ENCODE measurements around the gene VSX1. TPM values are rescaled to one million over a fixed set of nuclear protein-coding genes. Genes with fewer than 3 reads are reported as not detected.

VSX1 gene
- total RNA-seq, 4 donors from 2014 or later = not detected

DNA sequence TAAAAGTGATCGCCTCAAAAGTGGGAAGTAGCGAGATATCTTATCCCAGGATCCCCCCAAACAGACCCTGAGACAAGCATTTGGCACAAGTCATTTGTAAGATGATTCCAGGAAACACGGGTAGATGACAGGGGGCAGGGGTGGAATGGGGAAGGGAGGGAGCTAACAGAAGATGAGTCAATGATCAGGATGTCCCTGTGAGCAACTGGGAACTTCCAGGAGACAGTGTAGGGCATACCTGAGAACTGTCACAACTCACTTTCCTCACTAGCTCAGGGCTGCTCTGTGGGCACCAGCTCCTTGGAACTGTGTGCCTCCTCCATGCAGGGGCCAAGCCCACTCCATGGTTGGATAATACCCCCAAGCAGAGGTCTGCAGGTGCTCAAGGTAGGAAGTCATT is 38.5 kb upstream of the VSX1 start:
- no peak for ATAC-seq
- H3K36me3 ChIP-seq = no peaks in the 10 kb centered on the region
- H3K4me1 ChIP-seq = peaks cover 0 to 10% (median 0%) of the 10 kb centered on the region in 3 donors
- 65 to 92% methylated on average over 2 to 3 of the region's 3 CpGs for WGBS, 2 donors (ENCODE audit: low coverage in 1 of 2)
- H3K27me3 ChIP-seq = no peaks in the 10 kb centered on the region
- H3K4me3 ChIP-seq = no peak overlapping the region
- no peak for TF ChIP-seq POLR2AphosphoS5 (IDR thresholded peaks at IDR 0.05)
- no peak overlapping the region for H3K27ac ChIP-seq
- H3K9me3 ChIP-seq = no peaks in the 10 kb centered on the region

GRCh38 chr20:25118529-25118928 is 36.6 kb upstream of the VSX1 start:
- peaks cover 0 to 16% (median 0%) of the 10 kb centered on the region in 3 donors for H3K4me1 ChIP-seq
- no peaks in the 10 kb centered on the region for H3K27me3 ChIP-seq
- WGBS, 2 donors (ENCODE audit: low coverage in 1 of 2) = 83 to 88% methylated on average over 6 to 7 of the region's 7 CpGs
- no peak overlapping the region for H3K27ac ChIP-seq
- H3K4me3 ChIP-seq = no peak overlapping the region
- H3K9me3 ChIP-seq = no peaks in the 10 kb centered on the region
- TF ChIP-seq EP300 (IDR thresholded peaks at IDR 0.05) (no peak), POLR2AphosphoS5 (IDR thresholded peaks at IDR 0.05) (no peak), CTCF (IDR thresholded peaks at IDR 0.05) (no peak), POLR2A (IDR thresholded peaks at IDR 0.05) (no peak)
- no peak for ATAC-seq
- H3K36me3 ChIP-seq = no peaks in the 10 kb centered on the region

DNA sequence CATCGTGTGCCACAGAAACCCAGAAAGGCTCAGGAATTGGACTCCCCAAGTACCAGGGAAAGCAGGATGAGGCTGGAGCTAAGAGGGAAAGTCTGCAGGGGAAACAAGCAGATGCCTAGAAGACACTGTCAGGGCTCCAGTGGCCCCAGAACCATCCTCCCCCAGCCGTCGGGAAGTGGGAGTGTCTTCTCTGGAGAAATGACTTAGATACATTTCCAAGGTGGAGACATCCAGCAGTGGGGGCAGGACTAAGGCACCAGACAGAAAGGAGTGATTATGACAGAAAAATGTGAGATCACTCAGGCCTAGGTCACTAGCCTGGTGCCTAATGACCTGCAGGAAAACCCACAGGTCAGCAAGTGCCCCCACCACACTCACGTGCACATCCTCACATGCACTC is 36.0 kb upstream of the VSX1 start:
- no peaks in the 10 kb centered on the region for H3K9me3 ChIP-seq
- 34 to 65% methylated on average over 4 of the region's 4 CpGs for whole genome bisulfite sequencing, 2 donors (ENCODE audit: low coverage in 1 of 2)
- no peak overlapping the region for H3K4me3 ChIP-seq
- TF ChIP-seq EP300 (IDR thresholded peaks at IDR 0.05) (no peak), POLR2AphosphoS5 (IDR thresholded peaks at IDR 0.05) (no peak), CTCF (IDR thresholded peaks at IDR 0.05) (no peak), POLR2A (IDR thresholded peaks at IDR 0.05) (no peak)
- H3K27ac ChIP-seq = no peak overlapping the region
- H3K4me1 ChIP-seq = peaks cover 0 to 16% (median 0%) of the 10 kb centered on the region in 3 donors
- ATAC-seq = no peak
- H3K27me3 ChIP-seq = no peaks in the 10 kb centered on the region
- H3K36me3 ChIP-seq = no peaks in the 10 kb centered on the region

GRCh38 chr20:25116739-25117458 is 35.0 kb upstream of the VSX1 start:
- Histone ChIP-seq H3K27me3 (no peaks in the 10 kb centered on the region), H3K27ac (no peak overlapping the region), H3K4me3 (no peak overlapping the region), H3K4me1 (peaks cover 0 to 16% (median 0%) of the 10 kb centered on the region in 3 donors), H3K9me3 (no peaks in the 10 kb centered on the region), H3K36me3 (no peaks in the 10 kb centered on the region)
- ATAC-seq = no peak
- TF ChIP-seq POLR2AphosphoS5 (IDR thresholded peaks at IDR 0.05) (no peak), POLR2A (IDR thresholded peaks at IDR 0.05) (no peak), EP300 (IDR thresholded peaks at IDR 0.05) (no peak), CTCF (IDR thresholded peaks at IDR 0.05) (no peak)
- 59 to 65% methylated on average over 10 to 12 of the region's 14 CpGs for WGBS, 2 donors (ENCODE audit: low coverage in 1 of 2)

GRCh38 chr20:25103526-25103925 is 21.6 kb upstream of the VSX1 start:
- Histone ChIP-seq H3K9me3 (no peaks in the 10 kb centered on the region), H3K27ac (no peak overlapping the region), H3K27me3 (peaks cover 33% of the 10 kb centered on the region), H3K36me3 (no peaks in the 10 kb centered on the region), H3K4me3 (no peak overlapping the region), H3K4me1 (no peaks in the 10 kb centered on the region)
- TF ChIP-seq POLR2AphosphoS5 (IDR thresholded peaks at IDR 0.05) (no peak), EP300 (IDR thresholded peaks at IDR 0.05) (no peak), POLR2A (IDR thresholded peaks at IDR 0.05) (no peak), CTCF (IDR thresholded peaks at IDR 0.05) (no peak)
- ATAC-seq = no peak
- WGBS, 2 donors (ENCODE audit: low coverage in 1 of 2) = no CpG with 5 or more reads among the region's 3 CpGs

All from gastroesophageal sphincter (tissue), 4 donors.